Spleen (tissue), 11 donors: ENCODE measurements around the gene ACTA2. TPM values are rescaled to one million over a fixed set of nuclear protein-coding genes. Genes with fewer than 3 reads are reported as not detected.

ENCODE experiments used
- DNase-seq: peaks from one replicate; pipeline ENCODE4 v3.0.0-alpha.2; 2020
- H3K27ac ChIP-seq, 8 donors: fragments of 200-600 bp; sonication (generic) in 7 of 8; 1 replicate in 4 of 8; 2 replicates in 4 of 8; pipeline versions ENCODE4 v1.5.0 to v1.8.0; 2016 to 2021; ENCODE audit warnings: inconsistent platforms in 4 of 8, mild to moderate bottlenecking in 4 of 8, moderate library complexity in 1 of 8
- H3K27me3 ChIP-seq, 7 donors: fragments of 200-600 bp; sonication (generic) in 6 of 7; replicated peaks in 1 of 7; 1 replicate in 4 of 7; 2 replicates in 3 of 7; pipeline versions ENCODE4 v1.5.0 to v1.8.0; 2016 to 2021; ENCODE audit warnings: inconsistent platforms in 3 of 7, mild to moderate bottlenecking in 1 of 7
- H3K36me3 ChIP-seq, 6 donors: fragments of 200-600 bp; sonication (generic) in 5 of 6; 1 replicate in 4 of 6; 2 replicates in 2 of 6; pipeline versions ENCODE4 v1.5.0 to v1.8.0; 2016 to 2021; ENCODE audit warnings: inconsistent platforms in 2 of 6
- H3K4me1 ChIP-seq, 6 donors: fragments of 200-600 bp; sonication (generic) in 5 of 6; 1 replicate in 3 of 6; 2 replicates in 3 of 6; pipeline versions ENCODE4 v1.5.0 to v1.8.0; 2016 to 2021; ENCODE audit warnings: inconsistent platforms in 3 of 6
- H3K4me3 ChIP-seq, 8 donors: fragments of 200-600 bp; sonication (generic) in 7 of 8; 1 replicate in 4 of 8; 2 replicates in 4 of 8; pipeline versions ENCODE4 v1.5.0 to v1.8.0; 2016 to 2021; ENCODE audit warnings: inconsistent platforms in 4 of 8, mild to moderate bottlenecking in 4 of 8, moderate library complexity in 2 of 8
- H3K9me3 ChIP-seq, 8 donors: fragments of 200-600 bp; sonication (generic) in 7 of 8; 1 replicate in 4 of 8; 2 replicates in 4 of 8; pipeline versions ENCODE4 v1.5.0 to v1.8.0; 2016 to 2021; ENCODE audit warnings: inconsistent platforms in 4 of 8
- POLR2A ChIP-seq, 3 donors: fragments of 450-650 bp; IDR thresholded peaks; one replicate each; pipeline ENCODE4 v1.5.1; 2017; ENCODE audit warnings: antibody characterized with exemption in 3 of 3, mild to moderate bottlenecking in 1 of 3
- POLR2AphosphoS5 ChIP-seq, 3 donors: sonication (generic); formaldehyde crosslinking; IDR thresholded peaks; one replicate each; pipeline ENCODE4 v1.5.1; 2017; ENCODE audit warnings: antibody characterized with exemption in 3 of 3
- WGBS, 5 donors: extraction: QIAGEN DNeasy Blood & Tissue Kit in 3 of 5; methylation state at CpG; one replicate each; pipeline versions ENCODE4 v1.1.5 to v1.1.7; 2013 to 2018; 5-methylcytosine and 5-hydroxymethylcytosine counted together
- intact Hi-C: fragments of 100-400 bp; cut with DNase I; formaldehyde crosslinking; loops from one replicate; pipeline ENCODE4 v1.15.0; 2023; ENCODE audit warnings: low total_unique reads
- polyA plus RNA-seq, 3 donors: library from polyadenylated mRNA; stranded (reverse); fragments of 200-250 nt; gene quantifications; one replicate each; pipeline ENCODE4 v1.2.1, GENCODE V29; 2013
- total RNA-seq, 7 donors: library from RNA; depleted of rRNA in 3 of 7; stranded (reverse); fragments of >200 nt in 3 of 7; fragmentation: NEBNext Ultra II Directional in 4 of 7; extraction: Animal tissue kit (Norgen Biotek cat#: 25700) in 4 of 7; gene quantifications; one replicate each; pipeline versions ENCODE4 v1.1.0 to v1.2.1, GENCODE V29; 2016 to 2021
- TF ChIP-seq, protein P1 (sequence below), 11 experiments: fragments of 200-600 bp in 7 of 11; fragments of 450-650 bp in 4 of 11; sonication (generic) in 4 of 11; IDR thresholded peaks in 8 of 11; conservative IDR thresholded peaks in 3 of 11; 1 replicate in 7 of 11; 2 replicates in 4 of 11; pipeline versions ENCODE4 v1.4.0 to v1.8.0; 2016 to 2021; ENCODE audit warnings: antibody characterized with exemption in 11 of 11, inconsistent platforms in 4 of 11, mild to moderate bottlenecking in 1 of 11
- donor health status: healthy with polysubstance abuse.
- donor health status: DM: no; HTN: no; CAD: no; lungs with moderate emphysema.
- donor health status: DM: no; HTN: no; CAD: no.
- donor health status: Bipolar disorder and iron deficiency.
- donor health status: healthy.
- donor health status: DM: no; HTN: no; CAD: no.
- donor health status: DM: yes; HTN: yes; CAD: no.

ACTA2 gene
- total and polyA plus RNA-seq, 10 donors: 104 to 1,421 (median 233) TPM

DNA sequence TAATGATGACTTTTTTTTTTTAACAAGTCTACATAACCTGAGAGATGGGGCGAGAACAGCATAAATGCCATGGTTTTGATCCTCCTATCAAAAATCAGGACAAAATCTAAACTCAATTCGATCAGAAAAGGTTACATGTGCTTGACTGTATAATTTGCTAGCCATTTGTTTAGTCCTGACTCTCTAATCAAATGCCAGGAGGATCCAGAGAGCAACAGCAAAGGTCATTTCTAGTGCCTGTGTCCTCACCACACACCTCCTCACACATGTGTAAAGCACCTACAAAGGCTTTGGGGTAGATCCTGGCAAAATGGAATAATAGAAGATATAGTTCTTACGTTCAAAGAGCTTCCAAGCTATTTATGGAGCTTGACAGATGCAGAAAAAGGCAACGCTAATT, 27.0 kb upstream of the ACTA2 start:
- WGBS, 5 donors: 89 to 93% (median 93%) methylated on average over 4 of the region's 4 CpGs
- Histone ChIP-seq H3K27ac (peak overlapping the region; percentile 1 to 65 (median 32)), H3K27me3 (no peaks in the 10 kb centered on the region), H3K4me1 (peaks cover 2 to 69% (median 12%) of the 10 kb centered on the region in 6 donors), H3K4me3 (no peak overlapping the region), H3K36me3 (no peaks in the 10 kb centered on the region), H3K9me3 (no peaks in the 10 kb centered on the region)
- no peak for DNase-seq
- intact Hi-C loops: loop anchor here (10.0 kb wide), 1 partner anchor 95 kb away; the partner anchor contains the start of gene STAMBPL1
- TF ChIP-seq POLR2AphosphoS5 (IDR thresholded peaks at IDR 0.05) (no peak), POLR2A (IDR thresholded peaks at IDR 0.05) (no peak)
- TF ChIP-seq, protein P1, sequence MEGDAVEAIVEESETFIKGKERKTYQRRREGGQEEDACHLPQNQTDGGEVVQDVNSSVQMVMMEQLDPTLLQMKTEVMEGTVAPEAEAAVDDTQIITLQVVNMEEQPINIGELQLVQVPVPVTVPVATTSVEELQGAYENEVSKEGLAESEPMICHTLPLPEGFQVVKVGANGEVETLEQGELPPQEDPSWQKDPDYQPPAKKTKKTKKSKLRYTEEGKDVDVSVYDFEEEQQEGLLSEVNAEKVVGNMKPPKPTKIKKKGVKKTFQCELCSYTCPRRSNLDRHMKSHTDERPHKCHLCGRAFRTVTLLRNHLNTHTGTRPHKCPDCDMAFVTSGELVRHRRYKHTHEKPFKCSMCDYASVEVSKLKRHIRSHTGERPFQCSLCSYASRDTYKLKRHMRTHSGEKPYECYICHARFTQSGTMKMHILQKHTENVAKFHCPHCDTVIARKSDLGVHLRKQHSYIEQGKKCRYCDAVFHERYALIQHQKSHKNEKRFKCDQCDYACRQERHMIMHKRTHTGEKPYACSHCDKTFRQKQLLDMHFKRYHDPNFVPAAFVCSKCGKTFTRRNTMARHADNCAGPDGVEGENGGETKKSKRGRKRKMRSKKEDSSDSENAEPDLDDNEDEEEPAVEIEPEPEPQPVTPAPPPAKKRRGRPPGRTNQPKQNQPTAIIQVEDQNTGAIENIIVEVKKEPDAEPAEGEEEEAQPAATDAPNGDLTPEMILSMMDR (IDR thresholded peaks at IDR 0.05 in 8 of 11, conservative IDR thresholded peaks at IDR 0.05 in 3 of 11): no peak

GRCh38 chr10:88979153-88979562, 26.6 kb upstream of the ACTA2 start:
- Histone ChIP-seq H3K9me3 (no peaks in the 10 kb centered on the region), H3K4me3 (no peak overlapping the region), H3K27me3 (no peaks in the 10 kb centered on the region), H3K27ac (peak overlapping the region in 7 of 8 donors; percentile 1 to 65 (median 42)), H3K4me1 (peaks cover 6 to 69% (median 16%) of the 10 kb centered on the region in 6 donors), H3K36me3 (no peaks in the 10 kb centered on the region)
- WGBS, 5 donors: 23 to 38% (median 29%) methylated on average over 5 of the region's 5 CpGs
- TF ChIP-seq POLR2AphosphoS5 (IDR thresholded peaks at IDR 0.05): no peak
- TF ChIP-seq, protein P1 (IDR thresholded peaks at IDR 0.05 in 8 of 11, conservative IDR thresholded peaks at IDR 0.05 in 3 of 11): no peak
- no peak for DNase-seq
- intact Hi-C loops: no loop called here

DNA sequence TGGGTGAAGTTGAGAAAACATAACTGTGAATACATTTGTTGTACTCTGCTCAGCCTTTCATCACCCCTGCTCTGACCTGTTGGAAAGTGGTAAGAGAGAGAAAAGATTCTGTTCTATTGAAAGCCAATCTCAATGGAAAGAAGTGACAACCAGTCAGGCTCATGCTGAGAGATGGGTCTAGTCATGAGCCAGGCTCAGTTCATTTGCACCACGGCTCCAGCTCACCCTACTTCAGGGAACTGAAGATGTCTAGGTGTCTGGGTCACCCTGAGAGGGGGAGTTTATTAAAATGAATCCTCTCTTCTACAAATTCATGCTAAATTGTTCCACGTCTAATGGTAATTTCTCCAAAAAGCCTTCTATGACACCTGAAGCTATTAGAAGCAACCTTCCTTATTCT, 25.9 kb upstream of the ACTA2 start:
- no peak for DNase-seq
- Histone ChIP-seq H3K27ac (peak overlapping the region in 4 of 8 donors; percentile 2 to 61 (median 50)), H3K4me3 (no peak overlapping the region), H3K36me3 (no peaks in the 10 kb centered on the region), H3K27me3 (no peaks in the 10 kb centered on the region), H3K9me3 (no peaks in the 10 kb centered on the region), H3K4me1 (peaks cover 8 to 67% (median 19%) of the 10 kb centered on the region in 6 donors)
- intact Hi-C loops: no loop called here
- 84 to 94% (median 93%) methylated on average over 2 of the region's 2 CpGs for WGBS, 5 donors
- TF ChIP-seq, protein P1 (IDR thresholded peaks at IDR 0.05 in 8 of 11, conservative IDR thresholded peaks at IDR 0.05 in 3 of 11): no peak
- TF ChIP-seq POLR2A (IDR thresholded peaks at IDR 0.05) (no peak), POLR2AphosphoS5 (IDR thresholded peaks at IDR 0.05) (no peak)

DNA sequence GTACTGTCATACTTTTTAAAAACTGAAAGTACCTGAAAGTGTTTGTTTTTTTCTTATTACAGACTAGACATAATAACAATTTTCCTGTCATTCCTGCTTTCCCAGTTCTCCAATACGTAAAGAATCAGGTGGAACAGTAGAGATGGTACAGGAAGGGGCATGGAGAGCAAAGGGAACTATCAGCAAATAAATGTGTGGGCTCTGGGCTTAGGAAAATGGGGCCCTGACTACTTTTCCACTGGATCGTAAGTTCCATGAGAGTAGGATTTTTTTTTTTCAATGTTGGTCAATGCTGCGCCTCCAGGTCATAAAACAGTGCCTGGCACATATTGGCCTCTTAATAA, 22.8 kb upstream of the ACTA2 start:
- TF ChIP-seq, protein P1 (IDR thresholded peaks at IDR 0.05 in 8 of 11, conservative IDR thresholded peaks at IDR 0.05 in 3 of 11): no peak
- TF ChIP-seq POLR2AphosphoS5 (IDR thresholded peaks at IDR 0.05): no peak
- TF ChIP-seq POLR2A (IDR thresholded peaks at IDR 0.05): no peak
- intact Hi-C loops: no loop called here
- Histone ChIP-seq H3K9me3 (no peaks in the 10 kb centered on the region), H3K36me3 (no peaks in the 10 kb centered on the region), H3K4me1 (peaks cover 8 to 53% (median 19%) of the 10 kb centered on the region in 6 donors), H3K4me3 (peak overlapping the region; percentile 16 to 67 (median 39)), H3K27me3 (no peaks in the 10 kb centered on the region), H3K27ac (peak overlapping the region; percentile 39 to 83 (median 74))
- WGBS, 5 donors: 50 to 72% (median 56%) methylated on average over 3 of the region's 3 CpGs
- no peak for DNase-seq
